Measurements from ENCODE around the gene TSC2. TPM values are rescaled to one million over a fixed set of nuclear protein-coding genes. Genes with fewer than 3 reads are reported as not detected.

TSC2 gene
- polyA plus RNA-seq, 1 donor (not counting 4 experiments of a cell fraction or from before 2014, with no cell fraction given), result 22.6 TPM

- dilution Hi-C loops (cut with MboI; ENCODE audit: extremely low pct_ligation_motif_present, low sequenced_read_pairs), result no loop called here
- H3K27me3 ChIP-seq (ENCODE audit: control insufficient read depth, extremely low read depth, insufficient read depth, low read length), result no peaks in the 10 kb centered on the region
- H3K9me3 ChIP-seq (ENCODE audit: control insufficient read depth, low read depth, low read length), result no peaks in the 10 kb centered on the region
- H4K20me1 ChIP-seq (ENCODE audit: control insufficient read depth, extremely low read depth, insufficient read depth, low read length), result peaks cover 18% of the 10 kb centered on the region
- H3K79me2 ChIP-seq (ENCODE audit: control insufficient read depth, insufficient read depth, low read length), result no peaks in the 10 kb centered on the region
- H3K9me1 ChIP-seq (ENCODE audit: control insufficient read depth, extremely low read depth, insufficient read depth, low read length), result no peaks in the 10 kb centered on the region
- H2AFZ ChIP-seq (ENCODE audit: control insufficient read depth, low read length), result no peak overlapping the region
- H3K9ac ChIP-seq (ENCODE audit: control insufficient read depth, extremely low read depth, insufficient read depth, low read length), result no peak overlapping the region
- H3K36me3 ChIP-seq (ENCODE audit: control insufficient read depth in 2 of 2, extremely low read depth in 1 of 2, insufficient read depth in 2 of 2, low read length in 2 of 2), result peaks cover 26 to 50% of the 10 kb centered on the region in 2 experiments
- peaks cover 29% of the 10 kb centered on the region for H3K4me1 ChIP-seq (ENCODE audit: control insufficient read depth, extremely low read depth, insufficient read depth, low read length)
- no peak overlapping the region for H3K4me3 ChIP-seq (ENCODE audit: control insufficient read depth in 2 of 3, extremely low read depth in 1 of 3, insufficient read depth in 2 of 3, low read depth in 1 of 3, low read length in 3 of 3)
- no peak for DNase-seq (ENCODE audit: low read depth, low spot score)
- no peak for FAIRE-seq
- no peak overlapping the region for H3K4me2 ChIP-seq (ENCODE audit: control insufficient read depth, extremely low read depth, insufficient read depth, low read depth, low read length)
- no peak overlapping the region for H3K27ac ChIP-seq (ENCODE audit: control insufficient read depth, insufficient read depth, low read length)
- TF ChIP-seq CTCF (optimal IDR thresholded peaks at IDR 0.05 in 1 of 3, IDR thresholded peaks at IDR 0.05 in 1 of 3, conservative IDR thresholded peaks at IDR 0.05 in 1 of 3; ENCODE audit: extremely low read depth in 1 of 3, insufficient read depth in 2 of 3, low read length in 3 of 3), result no peak
- no peak for TF ChIP-seq EZH2 (IDR thresholded peaks at IDR 0.05; ENCODE audit: low read length)
Measured at GRCh38 chr16:2089706-2090480, 42.1 kb downstream of the TSC2 start.

- H3K79me2 ChIP-seq (ENCODE audit: control insufficient read depth, insufficient read depth, low read length), result no peaks in the 10 kb centered on the region
- no peaks in the 10 kb centered on the region for H3K9me3 ChIP-seq (ENCODE audit: control insufficient read depth, low read depth, low read length)
- FAIRE-seq, result no peak
- no peak overlapping the region for H3K4me2 ChIP-seq (ENCODE audit: control insufficient read depth, extremely low read depth, insufficient read depth, low read depth, low read length)
- no peak overlapping the region for H3K27ac ChIP-seq (ENCODE audit: control insufficient read depth, insufficient read depth, low read length)
- H4K20me1 ChIP-seq (ENCODE audit: control insufficient read depth, extremely low read depth, insufficient read depth, low read length), result peaks cover 15% of the 10 kb centered on the region
- no peak overlapping the region for H3K4me3 ChIP-seq (ENCODE audit: control insufficient read depth in 2 of 3, extremely low read depth in 1 of 3, insufficient read depth in 2 of 3, low read depth in 1 of 3, low read length in 3 of 3)
- no peak overlapping the region for H2AFZ ChIP-seq (ENCODE audit: control insufficient read depth, low read length)
- no peaks in the 10 kb centered on the region for H3K9me1 ChIP-seq (ENCODE audit: control insufficient read depth, extremely low read depth, insufficient read depth, low read length)
- no peak overlapping the region for H3K9ac ChIP-seq (ENCODE audit: control insufficient read depth, extremely low read depth, insufficient read depth, low read length)
- peaks cover 25 to 50% of the 10 kb centered on the region in 2 experiments for H3K36me3 ChIP-seq (ENCODE audit: control insufficient read depth in 2 of 2, extremely low read depth in 1 of 2, insufficient read depth in 2 of 2, low read length in 2 of 2)
- no peaks in the 10 kb centered on the region for H3K27me3 ChIP-seq (ENCODE audit: control insufficient read depth, extremely low read depth, insufficient read depth, low read length)
- peaks cover 29% of the 10 kb centered on the region for H3K4me1 ChIP-seq (ENCODE audit: control insufficient read depth, extremely low read depth, insufficient read depth, low read length)
- no peak for DNase-seq (ENCODE audit: low read depth, low spot score)
- dilution Hi-C loops (cut with MboI; ENCODE audit: extremely low pct_ligation_motif_present, low sequenced_read_pairs), result no loop called here
- TF ChIP-seq CTCF (optimal IDR thresholded peaks at IDR 0.05 in 1 of 3, IDR thresholded peaks at IDR 0.05 in 1 of 3, conservative IDR thresholded peaks at IDR 0.05 in 1 of 3; ENCODE audit: extremely low read depth in 1 of 3, insufficient read depth in 2 of 3, low read length in 3 of 3), result no peak
- no peak for TF ChIP-seq EZH2 (IDR thresholded peaks at IDR 0.05; ENCODE audit: low read length)
Measured at GRCh38 chr16:2090481-2090776, 42.6 kb downstream of the TSC2 start.

All from keratinocyte (primary cell).